ENCODE data around the gene EEFSEC.

EEFSEC gene

GRCh38 chr3:128187495-128187894 lies 34.2 kb downstream of the EEFSEC start:
- no peak for DNase-seq

GRCh38 chr3:128188326-128188725 lies 35.0 kb downstream of the EEFSEC start:
- no peak for DNase-seq

GRCh38 chr3:128188956-128189355 lies 35.7 kb downstream of the EEFSEC start:
- DNase-seq, result no peak

GRCh38 chr3:128190501-128190900 lies 37.2 kb downstream of the EEFSEC start:
- DNase-seq, result no peak

- DNase-seq, result no peak
Observed at GRCh38 chr3:128192131-128192530, 38.9 kb downstream of the EEFSEC start.

- DNase-seq, result no peak
Observed at GRCh38 chr3:128193168-128193567, 39.9 kb downstream of the EEFSEC start.

GRCh38 chr3:128194843-128195242 lies 41.6 kb downstream of the EEFSEC start:
- DNase-seq, result no peak

- no peak for DNase-seq
Observed at GRCh38 chr3:128195369-128195768, 42.1 kb downstream of the EEFSEC start.

GRCh38 chr3:128195802-128196201 lies 42.5 kb downstream of the EEFSEC start:
- DNase-seq, result no peak

- DNase-seq, result no peak
Observed at GRCh38 chr3:128196647-128197046, 43.4 kb downstream of the EEFSEC start.

- DNase-seq, result no peak
Observed at GRCh38 chr3:128197855-128198254, 44.6 kb downstream of the EEFSEC start.

- DNase-seq, result no peak
Observed at GRCh38 chr3:128198313-128198712, 45.0 kb downstream of the EEFSEC start.

- no peak for DNase-seq
Observed at GRCh38 chr3:128199110-128199509, 45.8 kb downstream of the EEFSEC start.

- DNase-seq, result no peak
Observed at GRCh38 chr3:128201158-128201755, 48.0 kb downstream of the EEFSEC start.

GRCh38 chr3:128203169-128203568 lies 49.9 kb downstream of the EEFSEC start:
- DNase-seq, result no peak

GRCh38 chr3:128205558-128206145 lies 52.4 kb downstream of the EEFSEC start:
- DNase-seq, result no peak

GRCh38 chr3:128207951-128208350 lies 54.7 kb downstream of the EEFSEC start:
- DNase-seq, result no peak

GRCh38 chr3:128210711-128211110 lies 57.4 kb downstream of the EEFSEC start:
- DNase-seq, result no peak

GRCh38 chr3:128214056-128214455 lies 60.8 kb downstream of the EEFSEC start:
- no peak for DNase-seq

- no peak for DNase-seq
Observed at GRCh38 chr3:128215290-128215689, 62.0 kb downstream of the EEFSEC start.

- DNase-seq, result no peak
Observed at GRCh38 chr3:128215800-128216495, 62.7 kb downstream of the EEFSEC start.

GRCh38 chr3:128217702-128218547 lies 64.6 kb downstream of the EEFSEC start:
- DNase-seq, result no peak

- DNase-seq, result no peak
Observed at GRCh38 chr3:128218548-128219257, 65.4 kb downstream of the EEFSEC start.

All from activated T-cell treated with anti-CD3 and anti-CD28 coated beads for 4 hours (primary cell).